GM21737 (cell line): ENCODE data around the gene PLCG2.
"Not testable (repeated sequence)": the region's sequence is repeated elsewhere in the genome, so short reads cannot be mapped to it uniquely, and the experiment has no call there.

Source experiments
- ATAC-seq: cut with Tn5 transposase; IDR thresholded peaks from one replicate; pipeline ENCODE4 v1.9.1; 2021; ENCODE audit warnings: mild to moderate bottlenecking, moderate library complexity; ENCODE audit not compliant: unreplicated experiment

The PLCG2 gene

DNA sequence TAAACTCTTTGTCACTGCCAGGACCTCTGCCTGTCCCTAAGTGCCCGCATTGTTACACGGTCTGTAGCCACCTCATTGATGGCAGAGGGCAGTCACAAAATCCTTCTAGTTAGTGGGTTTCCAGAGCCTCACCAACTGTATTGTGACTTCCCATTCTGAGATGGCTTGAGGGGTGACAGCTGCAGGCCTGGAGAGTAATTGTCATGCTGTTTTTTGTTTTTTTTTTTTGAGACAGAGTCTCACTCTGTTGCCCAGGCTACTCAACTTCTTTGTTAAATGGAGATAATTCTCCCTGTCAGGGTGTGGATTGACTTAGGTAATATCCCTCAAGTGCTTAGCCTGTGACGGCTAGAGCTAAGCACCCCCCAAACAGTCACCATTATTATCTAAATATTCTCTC lies 154.3 kb downstream of the PLCG2 start:
- no peak for ATAC-seq

DNA sequence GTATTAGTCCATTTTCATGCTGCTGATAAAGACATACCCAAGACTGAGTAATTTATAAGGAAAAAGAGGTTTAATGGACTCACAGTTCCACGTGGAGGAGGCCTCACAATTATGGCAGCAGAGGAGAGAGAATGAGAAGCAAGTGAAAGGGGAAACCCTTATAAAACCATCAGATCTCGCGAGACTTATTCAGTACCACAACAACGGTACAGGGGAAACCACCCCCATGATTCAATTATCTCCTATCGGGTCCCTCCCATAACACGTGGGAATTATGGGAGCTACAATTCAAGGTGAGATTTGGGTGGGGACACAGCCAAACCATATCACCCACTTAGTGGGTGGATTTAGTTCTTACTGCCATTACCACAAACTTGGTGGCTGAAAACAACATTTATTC lies 155.6 kb downstream of the PLCG2 start:
- ATAC-seq: not testable (repeated sequence)

DNA sequence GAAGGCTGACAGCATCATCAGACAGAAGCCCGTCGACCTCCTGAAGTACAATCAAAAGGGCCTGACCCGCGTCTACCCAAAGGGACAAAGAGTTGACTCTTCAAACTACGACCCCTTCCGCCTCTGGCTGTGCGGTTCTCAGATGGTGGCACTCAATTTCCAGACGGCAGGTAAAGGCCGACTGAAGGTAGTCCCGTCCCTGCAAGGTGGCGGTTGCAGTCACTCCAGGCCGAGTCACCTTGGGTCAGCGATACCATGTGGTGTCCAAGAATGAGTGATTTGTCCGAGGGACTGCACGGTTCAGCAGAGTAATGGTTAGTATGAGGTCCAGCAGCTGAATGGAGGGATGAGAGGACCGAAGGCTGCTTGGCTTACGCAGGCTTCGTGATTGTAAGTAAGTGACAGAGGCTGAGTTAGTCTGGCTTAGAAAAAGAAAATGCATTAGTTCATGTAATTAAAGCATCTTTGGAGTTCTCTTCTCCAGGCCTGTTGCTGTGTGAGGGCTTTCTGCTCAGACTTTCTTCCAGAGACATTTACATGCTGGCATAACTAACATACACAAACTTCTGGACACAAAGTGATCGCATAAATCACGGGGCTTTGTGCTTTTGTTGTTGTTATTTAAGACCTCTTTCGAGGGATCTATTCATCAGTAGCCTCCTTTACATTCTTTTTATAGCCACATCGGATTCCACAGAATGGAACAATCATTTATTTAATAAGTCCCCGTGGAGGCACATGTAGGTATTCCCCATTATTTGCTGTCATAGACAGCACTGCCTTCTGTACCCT lies 157.3 kb downstream of the PLCG2 start:
- ATAC-seq: no peak

DNA sequence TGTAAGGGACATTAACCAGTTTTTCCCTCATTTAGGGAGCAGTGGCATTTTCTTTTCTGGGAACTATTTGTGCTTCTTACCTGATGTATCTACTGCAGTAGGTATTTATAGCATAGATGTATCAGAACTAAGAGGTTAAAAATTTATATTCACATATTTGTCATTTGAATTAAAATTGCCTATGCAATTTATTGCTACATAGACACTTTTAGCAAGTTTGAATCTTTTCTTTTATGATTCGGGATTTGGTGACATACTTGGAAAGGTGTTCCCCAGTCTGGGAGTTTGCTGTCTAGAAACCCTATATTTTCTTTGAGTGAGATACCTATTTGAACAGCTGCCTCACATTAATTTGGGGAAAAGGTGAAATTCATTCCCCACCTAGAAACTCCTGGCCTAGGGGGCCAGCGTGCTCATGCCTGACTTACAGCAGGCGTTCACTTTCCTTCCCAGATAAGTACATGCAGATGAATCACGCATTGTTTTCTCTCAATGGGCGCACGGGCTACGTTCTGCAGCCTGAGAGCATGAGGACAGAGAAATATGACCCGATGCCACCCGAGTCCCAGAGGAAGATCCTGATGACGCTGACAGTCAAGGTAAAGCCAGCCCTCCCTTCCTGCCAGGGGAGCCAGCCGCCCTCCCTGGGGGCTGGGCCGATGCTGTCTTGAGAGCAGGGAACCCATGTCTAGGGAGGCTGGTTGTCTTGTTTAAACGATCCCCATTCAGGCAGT lies 158.4 kb downstream of the PLCG2 start:
- no peak for ATAC-seq

DNA sequence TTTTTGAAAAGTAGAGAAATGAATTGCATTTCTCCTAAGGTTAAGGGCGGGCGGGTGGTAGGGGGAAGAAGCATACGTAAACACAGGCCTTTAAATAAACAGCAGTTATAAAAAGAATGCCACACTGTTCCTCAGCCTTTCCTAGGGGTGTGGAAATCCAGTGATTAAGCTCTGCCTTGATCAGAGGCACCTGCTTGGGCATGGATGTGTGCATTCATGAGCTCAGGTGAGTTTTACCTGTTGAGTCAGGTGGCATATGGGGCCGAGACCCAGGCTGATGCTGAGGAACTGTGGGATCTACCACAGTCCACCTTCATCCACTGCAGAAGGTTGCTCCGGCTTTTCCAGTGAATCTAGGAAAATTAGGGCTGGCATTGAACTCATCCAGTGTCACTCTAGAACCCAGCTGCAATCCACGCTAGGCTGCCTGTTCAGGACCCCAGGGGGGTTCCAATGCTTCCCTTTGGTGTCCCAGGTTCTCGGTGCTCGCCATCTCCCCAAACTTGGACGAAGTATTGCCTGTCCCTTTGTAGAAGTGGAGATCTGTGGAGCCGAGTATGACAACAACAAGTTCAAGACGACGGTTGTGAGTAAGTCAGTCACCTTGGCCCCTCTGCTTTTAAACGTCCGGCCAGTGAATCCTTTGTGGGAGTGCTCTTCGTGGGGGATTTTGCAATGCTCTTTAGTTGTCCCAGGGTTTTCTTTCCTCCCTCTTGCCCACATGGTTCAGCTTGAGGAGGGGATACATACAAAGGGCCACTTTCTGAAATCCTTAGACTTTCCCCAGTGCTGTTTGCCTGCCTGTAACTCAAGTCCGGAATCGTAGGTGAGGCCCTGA lies 159.5 kb downstream of the PLCG2 start:
- no peak for ATAC-seq

DNA sequence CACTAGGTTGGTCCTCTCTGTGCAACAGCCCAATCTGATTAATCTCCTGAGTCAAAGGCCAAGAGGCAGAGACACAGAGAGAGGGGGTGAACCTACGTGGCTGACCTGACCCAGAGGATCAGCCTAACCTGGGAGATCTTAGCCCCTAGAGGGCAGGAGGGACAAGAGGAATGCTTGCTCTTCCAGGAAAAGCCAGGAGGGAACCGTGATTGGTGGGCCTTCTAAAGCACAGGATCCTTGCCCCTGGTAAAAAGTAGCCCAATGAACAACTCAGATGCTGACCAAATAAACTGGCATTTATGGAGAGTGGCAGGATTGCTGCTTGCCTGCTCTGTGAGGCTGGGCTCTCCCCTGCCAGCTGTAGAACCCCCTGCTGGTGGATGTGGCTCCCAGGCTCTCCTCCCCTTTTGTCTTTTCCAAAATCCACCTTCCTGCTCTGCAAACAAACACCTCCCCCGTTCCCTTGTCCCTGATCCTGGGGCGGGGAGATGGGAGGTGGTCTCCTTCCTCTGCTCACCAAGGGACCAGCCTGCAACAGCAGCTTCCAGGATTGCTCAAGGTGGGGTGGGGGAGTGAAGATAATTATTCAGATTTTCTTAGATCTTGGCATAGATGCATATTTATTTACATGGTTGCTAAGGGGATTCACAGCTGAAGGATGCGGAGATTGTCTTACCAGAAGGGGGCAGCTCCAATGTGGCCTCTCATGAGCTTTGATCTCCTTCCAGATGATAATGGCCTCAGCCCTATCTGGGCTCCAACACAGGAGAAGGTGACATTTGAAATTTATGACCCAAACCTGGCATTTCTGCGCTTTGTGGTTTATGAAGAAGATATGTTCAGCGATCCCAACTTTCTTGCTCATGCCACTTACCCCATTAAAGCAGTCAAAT lies 160.3 kb downstream of the PLCG2 start:
- no peak for ATAC-seq

DNA sequence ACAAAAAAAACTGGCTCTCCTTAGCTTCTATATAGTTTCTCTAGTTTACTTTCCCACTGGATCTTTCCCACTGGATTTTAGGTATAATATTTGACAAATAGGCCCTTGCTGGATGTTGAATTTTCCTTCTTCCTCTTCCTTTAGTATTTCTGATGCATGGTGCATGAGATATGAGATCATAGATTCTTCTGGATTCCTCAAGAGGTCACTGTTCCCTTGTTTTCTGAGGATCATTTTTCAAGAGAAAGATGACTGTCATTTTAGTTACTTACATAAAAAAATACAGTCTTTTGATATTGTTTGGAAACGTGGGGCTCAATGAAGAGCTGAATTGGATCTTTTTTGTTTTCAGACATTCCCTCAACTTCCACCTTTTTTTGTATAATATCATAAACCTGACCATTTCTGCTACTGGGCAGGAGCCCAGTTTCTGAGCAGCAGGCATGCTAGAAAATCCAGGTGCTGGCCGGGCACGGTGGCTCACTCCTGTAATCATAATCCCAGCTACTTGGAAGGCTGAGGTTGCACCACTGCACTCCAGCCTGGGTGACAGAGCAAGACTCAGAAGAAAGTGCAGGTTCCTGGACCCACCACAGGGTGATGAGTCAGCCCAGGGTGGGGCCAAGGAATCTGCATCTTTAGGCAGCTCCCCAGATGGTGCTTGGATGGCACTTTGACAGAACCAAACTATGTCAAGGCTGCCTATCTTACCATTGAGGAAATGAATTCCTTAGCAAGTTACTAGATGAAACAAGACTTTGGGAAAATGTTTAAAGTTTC lies 161.9 kb downstream of the PLCG2 start:
- no peak for ATAC-seq

DNA sequence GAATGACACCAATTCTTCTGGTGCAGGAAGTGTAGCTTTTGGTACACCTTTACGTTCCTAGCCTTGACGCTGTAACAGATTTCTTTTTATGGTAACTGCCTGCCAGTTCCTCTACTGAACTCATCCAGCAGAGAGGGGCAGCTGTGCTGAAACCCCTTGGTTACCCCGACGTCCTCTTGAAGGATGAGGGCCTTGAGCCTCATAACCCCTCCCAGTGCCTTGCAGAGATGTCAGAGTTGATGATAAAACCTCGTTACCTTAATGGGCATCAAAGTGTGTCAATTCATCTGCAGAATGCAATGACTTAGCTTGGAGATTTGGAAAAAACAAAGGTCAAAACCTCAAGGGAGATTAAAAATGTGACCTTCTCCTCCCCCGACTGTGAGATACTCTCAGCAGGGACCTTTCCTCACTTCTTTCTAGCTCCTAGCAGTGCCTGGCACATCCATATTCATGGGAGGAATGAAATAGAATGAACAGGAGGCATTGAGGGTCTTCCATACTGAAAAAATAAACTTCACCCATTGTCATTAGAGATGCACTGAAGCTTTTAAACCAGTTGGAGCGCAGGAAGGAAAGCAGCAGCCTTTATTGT lies 163.0 kb downstream of the PLCG2 start:
- no peak for ATAC-seq

DNA sequence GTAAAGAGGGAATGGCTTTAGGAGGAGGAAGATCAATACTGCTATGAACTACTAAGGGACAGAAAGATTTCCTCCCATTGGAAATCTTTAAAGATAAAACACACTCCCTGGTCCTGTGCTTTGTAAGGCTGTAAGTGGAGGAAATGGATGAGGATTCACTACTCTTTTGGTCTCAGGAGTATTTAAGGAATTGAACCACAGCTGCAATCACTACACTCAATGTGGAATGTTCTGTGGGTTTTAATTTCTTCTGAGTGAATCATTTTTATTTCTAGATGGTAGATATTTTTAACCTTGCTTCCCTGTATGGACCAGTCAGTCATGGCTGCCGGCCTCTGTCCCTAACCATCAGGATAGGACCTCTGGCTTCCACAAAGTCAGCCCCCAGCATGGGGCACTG lies 166.6 kb downstream of the PLCG2 start:
- no peak for ATAC-seq

DNA sequence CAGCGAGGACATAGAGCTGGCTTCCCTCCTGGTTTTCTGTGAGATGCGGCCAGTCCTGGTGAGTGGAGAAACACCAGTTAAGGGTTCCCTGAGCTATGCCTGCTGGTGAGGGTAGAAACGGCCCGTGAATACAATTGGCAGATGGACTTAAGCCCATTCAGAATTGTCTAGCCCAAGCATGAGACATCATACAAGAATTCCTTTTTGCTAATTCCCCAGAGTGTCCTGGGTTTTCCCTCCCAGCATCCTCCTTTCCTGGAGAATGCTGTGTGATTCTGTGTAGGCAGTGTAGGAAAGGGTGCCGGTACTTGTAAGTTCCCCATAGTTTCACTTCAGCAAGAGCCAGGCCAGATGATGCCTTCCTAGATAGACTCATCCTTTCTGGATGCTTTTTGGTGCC lies 167.1 kb downstream of the PLCG2 start:
- no peak for ATAC-seq

DNA sequence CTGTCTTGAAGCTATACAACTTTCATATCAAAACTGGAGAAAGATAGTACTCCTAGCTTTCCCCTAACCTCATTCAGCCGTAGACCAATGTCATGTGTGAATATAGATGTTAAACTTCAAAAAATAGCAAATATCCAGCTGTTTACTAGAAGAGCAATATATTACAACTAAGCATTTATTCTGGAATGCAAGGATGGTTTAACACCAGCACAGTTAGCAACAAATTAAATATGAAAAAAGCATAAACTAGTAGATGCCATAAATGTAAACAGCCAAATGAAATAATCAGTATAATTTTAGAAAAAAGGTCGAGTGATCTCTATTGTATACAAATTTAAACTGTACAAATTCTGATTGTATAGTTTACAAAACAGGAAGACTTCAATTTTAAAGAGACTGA lies 172.5 kb downstream of the PLCG2 start:
- no peak for ATAC-seq

DNA sequence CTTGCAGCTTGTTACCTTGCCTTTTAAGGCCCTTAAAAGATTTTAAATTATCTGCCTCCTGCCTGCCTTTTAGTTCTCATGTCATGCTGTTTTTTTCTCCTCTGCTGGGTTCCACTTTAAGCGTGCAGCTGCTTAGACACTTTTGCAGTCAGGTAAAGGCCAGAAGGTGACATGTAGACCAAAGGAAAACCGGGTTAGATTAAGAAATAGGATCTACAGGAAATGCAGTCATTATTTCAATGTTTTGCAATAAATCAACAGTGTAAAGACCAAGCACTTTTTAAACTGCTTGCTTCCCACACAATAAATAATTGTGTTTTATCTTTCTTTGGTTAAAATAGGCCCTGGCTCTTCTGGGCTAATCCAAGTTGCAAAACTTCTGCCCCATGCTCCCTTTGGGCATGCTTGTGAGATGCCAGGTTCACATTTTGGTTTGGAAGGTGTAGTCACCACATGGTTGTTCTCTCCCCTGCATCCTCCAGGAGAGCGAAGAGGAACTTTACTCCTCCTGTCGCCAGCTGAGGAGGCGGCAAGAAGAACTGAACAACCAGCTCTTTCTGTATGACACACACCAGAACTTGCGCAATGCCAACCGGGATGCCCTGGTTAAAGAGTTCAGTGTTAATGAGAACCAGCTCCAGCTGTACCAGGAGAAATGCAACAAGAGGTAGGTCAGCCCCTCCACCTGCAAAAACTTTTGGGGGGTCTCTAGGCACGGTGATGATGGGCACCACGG lies 177.3 kb downstream of the PLCG2 start:
- no peak for ATAC-seq

DNA sequence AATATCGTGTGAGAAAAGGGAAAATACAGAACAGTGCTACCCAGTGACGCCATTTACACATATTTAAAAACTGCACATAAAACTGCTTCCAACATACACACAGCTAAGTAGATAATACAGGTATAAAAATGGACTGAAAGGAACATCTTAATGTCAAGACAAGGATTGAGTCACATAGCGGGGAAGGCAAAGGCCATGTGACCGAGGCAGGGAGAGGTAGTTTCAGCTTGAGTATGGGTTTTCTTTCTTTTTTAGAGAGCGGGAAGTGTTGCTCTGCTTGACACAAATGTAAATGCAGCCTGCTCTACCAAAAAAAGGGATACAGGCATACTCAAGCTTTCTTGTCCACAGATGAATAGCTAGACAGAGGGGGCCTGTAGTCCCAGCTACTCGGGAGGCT lies 185.7 kb downstream of the PLCG2 start:
- no peak for ATAC-seq

DNA sequence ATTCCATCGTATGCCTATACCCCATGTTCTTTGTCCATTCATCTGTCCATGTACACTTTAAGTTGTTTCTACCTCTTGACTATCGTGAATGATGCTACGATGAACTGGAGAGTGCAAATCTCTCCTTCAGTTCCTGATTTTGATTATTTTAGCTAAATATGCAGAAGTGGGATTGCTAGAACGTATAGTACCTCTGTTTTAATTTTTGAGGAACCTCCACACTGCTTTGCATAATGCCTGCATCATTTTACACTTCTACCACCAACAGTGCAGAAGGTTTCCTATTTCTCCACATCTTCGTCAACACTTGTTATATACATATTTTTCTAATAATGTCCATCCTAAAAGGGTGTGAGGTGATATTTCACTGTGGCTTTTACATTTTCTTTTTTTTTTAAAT lies 188.3 kb downstream of the PLCG2 start:
- ATAC-seq: no peak

DNA sequence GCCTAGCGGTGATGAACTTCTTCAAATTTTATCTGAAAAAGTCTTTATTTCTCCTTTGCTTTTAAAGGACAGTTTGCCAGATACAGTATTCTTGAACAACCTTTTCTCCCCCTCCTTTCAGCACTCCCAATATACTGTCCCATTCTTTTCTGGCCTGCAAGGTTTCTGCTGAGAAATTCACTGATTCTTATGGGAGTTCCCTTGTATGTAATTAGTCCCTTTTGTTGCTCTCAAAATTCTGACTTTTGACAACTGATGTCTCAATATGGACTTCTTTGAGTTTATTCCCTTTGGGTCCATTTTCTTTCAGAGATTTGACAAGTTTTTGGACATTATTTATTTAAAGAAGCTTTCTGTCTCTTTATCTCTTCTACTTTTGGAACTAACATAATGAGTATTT lies 192.8 kb downstream of the PLCG2 start:
- no peak for ATAC-seq

DNA sequence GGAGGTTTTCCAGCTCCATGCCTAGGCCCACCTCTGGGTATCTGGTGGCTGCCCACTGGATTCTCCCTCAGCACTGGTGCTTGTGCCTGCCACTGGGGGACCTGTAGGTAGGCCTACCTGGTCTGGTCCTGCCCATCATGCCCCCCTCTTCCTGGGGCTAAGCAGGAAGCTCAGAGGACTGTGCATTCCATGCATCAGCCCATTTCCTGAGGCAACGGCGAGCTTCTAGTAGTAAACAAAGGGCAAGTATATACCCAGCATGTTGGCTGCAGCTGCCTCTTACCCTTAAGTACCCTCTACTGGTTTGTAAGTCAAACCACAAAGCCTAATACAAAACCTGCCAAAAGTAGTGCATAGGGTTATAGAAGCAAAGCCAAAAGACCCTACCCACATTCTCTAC lies 194.6 kb downstream of the PLCG2 start:
- no peak for ATAC-seq

DNA sequence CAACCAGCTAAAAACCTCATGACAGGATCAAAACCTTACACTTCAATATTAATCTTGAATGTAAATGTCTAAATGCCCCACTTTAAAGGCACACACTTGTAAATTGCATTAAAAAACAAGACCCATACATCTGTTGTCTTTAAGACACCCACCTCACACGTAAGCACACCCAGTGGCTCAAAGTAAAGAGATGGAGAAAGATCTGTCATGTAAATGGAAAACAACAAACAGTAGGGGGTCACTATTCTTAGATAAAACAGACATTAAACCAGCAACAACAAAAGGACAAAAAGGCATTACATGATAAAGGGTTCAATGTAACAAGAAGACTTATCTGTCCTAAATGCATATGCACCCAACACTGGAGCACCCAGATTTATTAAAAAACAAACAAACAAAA lies 196.5 kb downstream of the PLCG2 start:
- no peak for ATAC-seq

DNA sequence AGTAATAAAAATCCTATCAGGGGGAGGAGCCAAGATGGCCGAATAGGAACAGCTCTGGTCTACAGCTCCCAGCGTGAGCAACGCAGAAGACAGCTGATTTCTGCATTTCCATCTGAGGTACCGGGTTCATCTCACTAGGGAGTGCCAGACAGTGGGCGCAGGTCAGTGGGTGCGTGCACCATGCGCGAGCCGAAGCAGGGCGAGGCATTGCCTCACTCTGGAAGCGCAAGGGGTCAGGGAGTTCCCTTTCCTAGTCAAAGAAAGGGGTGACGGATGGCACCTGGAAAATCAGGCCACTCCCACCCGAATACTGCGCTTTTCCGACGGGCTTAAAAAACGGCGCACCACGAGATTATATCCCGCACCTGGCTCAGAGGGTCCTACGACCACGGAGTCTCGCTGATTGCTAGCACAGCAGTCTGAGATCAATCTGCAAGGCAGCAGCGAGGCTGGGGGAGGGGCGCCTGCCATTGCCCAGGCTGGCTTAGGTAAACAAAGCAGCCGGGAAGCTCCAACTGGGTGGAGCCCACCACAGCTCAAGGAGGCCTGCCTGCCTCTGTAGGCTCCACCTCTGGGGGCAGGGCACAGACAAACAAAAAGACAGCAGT lies 198.3 kb downstream of the PLCG2 start:
- ATAC-seq: not testable (repeated sequence)
